GM21786 (cell line): ENCODE measurements around the gene TEX11.
A peak's percentile ranks its signal among the peaks of the same experiment; 100 is the strongest.
"Not testable (repeated sequence)": the region's sequence is repeated elsewhere in the genome, so short reads cannot be mapped to it uniquely, and the experiment has no call there.

ENCODE experiments used
- ATAC-seq: cut with Tn5 transposase; IDR thresholded peaks from one replicate; pipeline ENCODE4 v1.9.1; 2021; ENCODE audit not compliant: unreplicated experiment

TEX11 gene

DNA sequence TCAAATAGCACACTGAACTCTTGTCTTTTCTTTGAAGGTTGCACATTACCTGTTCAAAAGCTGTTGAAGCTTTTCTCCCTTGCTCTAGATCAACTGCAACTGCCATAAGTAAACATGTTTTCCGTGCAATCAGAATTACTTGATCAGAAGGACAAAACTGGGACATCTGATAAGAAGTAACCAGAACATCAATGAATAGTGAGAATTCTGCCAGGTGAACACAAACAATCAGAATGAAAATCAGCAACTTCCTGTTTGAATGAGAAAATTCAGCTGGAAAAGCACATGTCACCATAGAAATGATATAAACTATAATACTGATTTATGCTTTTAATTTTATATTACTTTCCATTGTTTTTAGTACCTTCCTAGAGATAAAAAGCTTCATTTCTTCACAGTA is 303.2 kb downstream of the TEX11 start:
- no peak for ATAC-seq

- ATAC-seq: no peak
These were observed 316.4 kb downstream of the TEX11 start for GRCh38 chrX:70592091-70592490.

GRCh38 chrX:70587158-70587557 is 321.4 kb downstream of the TEX11 start:
- not testable (repeated sequence) for ATAC-seq

GRCh38 chrX:70577442-70577841 is 331.1 kb downstream of the TEX11 start:
- no peak for ATAC-seq

DNA sequence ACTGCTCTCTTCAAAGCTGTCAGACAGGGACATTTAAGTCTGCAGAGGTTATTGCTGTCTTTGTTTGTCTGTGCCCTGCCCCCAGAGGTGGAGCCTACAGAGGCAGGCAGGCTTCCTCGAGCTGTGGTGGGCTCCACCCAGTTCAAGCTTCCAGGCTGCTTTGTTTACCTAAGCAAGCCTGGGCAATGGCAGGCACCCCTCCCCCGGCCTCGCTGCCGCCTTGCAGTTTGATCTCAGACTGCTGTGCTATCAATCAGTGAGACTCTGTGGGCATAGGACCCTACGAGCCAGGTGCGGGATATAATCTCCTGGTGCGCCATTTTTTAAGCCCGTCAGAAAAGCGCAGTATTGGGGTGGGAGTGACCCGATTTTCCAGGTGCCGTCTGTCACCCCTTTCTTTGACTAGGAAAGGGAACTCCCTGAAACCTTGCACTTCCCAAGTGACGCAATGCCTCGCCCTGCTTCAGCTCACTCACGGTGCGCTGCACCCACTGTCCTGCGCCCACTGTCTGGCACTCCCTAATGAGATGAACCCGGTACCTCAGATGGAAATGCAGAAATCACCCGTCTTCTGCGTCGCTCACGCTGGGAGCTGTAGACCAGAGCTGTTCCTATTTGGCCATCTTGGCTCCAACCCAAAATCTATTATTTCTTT is 338.5 kb downstream of the TEX11 start:
- not testable (repeated sequence) for ATAC-seq

DNA sequence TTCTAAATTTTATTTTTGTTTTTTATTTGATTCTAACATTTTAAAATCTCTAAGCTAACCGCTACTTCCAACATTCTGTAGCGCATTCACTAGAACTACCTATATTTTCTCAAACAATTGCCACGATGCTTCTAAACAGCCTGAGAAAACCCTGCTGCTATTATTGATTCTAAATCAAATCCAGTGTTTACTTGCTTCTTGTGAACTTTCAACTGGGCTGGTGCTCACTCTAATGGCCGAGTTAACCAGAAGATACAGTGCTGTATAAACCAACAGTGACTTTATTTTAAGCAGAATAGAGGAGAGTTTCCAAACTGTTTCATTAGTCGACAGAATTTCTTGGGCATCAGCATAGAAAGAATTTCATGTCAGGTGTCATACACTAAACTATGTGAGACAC is 353.6 kb downstream of the TEX11 start:
- ATAC-seq: no peak

DNA sequence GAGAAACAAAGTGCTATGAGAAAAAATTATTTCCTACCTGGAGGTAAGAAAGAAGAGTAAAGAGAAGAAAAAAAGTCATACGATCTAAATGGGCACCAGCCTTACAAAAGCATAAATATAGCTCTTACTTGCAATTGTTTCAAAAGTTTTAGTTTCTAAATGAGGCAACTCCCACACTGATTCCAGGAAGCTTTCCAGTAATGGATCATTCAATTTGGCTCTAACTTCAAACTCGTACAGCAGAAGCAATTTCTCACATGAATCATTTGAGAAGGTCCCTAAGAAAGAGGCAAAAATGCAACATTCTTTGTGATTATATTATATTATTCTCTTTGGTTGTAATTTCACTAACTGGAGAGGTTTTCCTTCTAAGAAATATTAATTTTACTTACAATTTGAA is 354.0 kb downstream of the TEX11 start:
- ATAC-seq: no peak

GRCh38 chrX:70554081-70554480 is 354.4 kb downstream of the TEX11 start:
- ATAC-seq: no peak

DNA sequence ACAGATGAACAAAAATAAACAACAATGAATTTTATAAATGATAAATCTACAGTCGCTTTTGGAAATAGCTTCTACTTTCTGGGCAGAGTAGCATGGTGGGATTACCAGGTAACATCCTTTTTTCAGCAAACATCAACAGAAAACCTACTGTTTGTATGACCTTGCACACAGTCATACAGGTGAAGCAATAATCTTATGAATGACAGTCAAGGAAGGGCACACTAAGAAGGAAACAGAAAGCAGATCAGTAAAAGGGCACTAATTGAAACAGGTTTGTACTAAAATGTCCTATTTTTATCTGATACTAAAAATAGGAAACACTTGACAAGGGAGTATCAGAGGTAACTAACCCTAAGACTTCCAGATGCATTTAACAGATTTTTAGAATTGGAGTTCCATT is 355.0 kb downstream of the TEX11 start:
- peak; percentile 80 for ATAC-seq

- no peak for ATAC-seq
These were observed 356.3 kb downstream of the TEX11 start for GRCh38 chrX:70552130-70552704.

- no peak for ATAC-seq
These were observed 359.1 kb downstream of the TEX11 start for GRCh38 chrX:70549429-70549828.

- ATAC-seq: no peak
These were observed 373.3 kb downstream of the TEX11 start for GRCh38 chrX:70535198-70535597.

DNA sequence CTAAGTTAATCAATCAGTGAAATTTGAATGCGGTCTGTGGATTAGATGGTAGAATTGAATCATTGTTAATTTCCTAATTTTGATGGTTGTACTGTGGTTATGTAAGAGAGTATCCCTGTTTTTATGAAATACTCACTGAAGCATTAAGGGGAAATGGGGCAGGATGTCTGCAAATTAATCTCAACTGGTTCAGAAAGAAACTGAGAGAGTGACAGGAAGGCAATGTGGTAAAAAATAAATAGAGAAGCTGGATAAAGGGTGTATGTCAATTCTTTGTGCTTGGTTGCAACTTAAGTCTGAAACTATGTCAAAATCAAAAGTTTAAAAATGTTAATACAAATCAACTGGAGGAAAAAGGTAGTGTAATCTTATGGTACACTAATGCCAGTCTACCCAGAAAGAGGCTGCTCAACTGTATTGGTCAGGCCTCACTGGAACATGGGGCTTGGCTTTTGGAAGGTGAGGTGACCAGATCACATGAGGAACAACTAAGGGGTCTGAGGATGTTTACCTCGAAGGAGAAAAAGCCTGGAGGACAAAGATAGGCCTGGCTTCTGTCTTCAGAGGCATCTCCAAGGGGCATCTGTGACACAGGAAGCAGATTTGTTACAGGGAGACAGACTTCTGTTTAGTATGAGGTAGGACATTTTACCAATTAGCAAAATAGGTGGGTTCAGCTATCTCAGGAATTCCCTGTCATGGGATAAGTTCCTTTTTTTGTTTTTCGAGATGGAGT is 380.7 kb downstream of the TEX11 start:
- no peak for ATAC-seq

GRCh38 chrX:70527053-70527452 is 381.5 kb downstream of the TEX11 start:
- ATAC-seq: no peak

DNA sequence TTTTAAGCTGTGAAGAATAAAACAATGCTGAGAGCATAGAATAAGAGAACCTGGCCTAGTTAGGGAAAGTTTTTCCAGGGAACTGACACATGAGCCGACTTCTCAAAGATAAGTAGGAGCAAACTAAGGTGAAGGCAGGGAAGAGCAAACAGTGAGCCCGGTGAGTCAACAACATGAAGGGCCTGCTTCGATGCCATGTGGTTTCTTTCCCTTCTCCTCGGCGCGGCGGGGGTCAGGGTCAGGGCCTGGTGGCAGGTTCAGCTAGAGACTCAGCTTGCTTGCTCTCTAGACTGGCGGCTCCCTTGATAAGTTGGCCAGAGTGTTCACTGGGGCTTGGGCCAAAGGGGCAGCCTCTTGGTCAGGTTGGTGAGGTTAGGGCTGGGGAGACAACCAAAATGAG is 382.8 kb downstream of the TEX11 start:
- ATAC-seq: no peak

DNA sequence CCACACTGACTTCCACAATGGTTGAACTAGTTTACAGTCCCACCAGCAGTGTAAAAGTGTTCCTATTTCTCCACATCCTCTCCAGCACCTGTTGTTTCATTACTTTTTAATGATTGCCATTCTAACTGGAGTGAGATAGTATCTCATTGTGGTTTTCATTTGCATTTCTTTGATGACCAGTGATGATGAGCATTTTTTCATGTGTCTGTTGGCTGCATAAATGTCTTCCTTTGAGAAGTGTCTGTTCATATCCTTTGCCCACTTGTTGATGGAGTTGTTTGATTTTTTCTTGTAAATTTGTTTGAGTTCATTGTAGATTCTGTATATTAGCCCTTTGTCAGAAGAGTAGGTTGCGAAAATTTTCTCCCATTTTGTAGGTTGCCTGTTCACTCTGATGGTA is 392.8 kb downstream of the TEX11 start:
- ATAC-seq: not testable (repeated sequence)

DNA sequence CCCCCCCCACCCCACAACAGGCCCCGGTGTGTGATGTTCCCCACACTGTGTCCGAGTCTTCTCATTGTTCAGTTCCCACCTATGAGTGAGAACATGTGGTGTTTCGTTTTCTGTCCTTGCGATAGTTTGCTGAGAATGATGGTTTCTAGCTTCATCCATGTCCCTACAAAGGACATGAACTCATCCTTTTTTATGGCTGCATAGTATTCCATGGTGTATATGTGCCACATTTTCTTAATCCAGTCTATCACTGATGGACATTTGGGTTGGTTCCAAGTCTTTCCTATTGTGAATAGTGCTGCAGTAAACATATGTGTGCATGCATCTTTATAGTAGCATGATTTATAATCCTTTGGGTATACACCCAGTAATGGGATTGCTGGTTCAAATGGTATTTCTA is 393.2 kb downstream of the TEX11 start:
- ATAC-seq: not testable (repeated sequence)

GRCh38 chrX:70509078-70509477 is 399.4 kb downstream of the TEX11 start:
- ATAC-seq: no peak

- ATAC-seq: peak; percentile 41
These were observed 400.1 kb downstream of the TEX11 start for GRCh38 chrX:70508296-70508911.

- ATAC-seq: no peak
These were observed 403.1 kb downstream of the TEX11 start for GRCh38 chrX:70505451-70505841.

- no peak for ATAC-seq
These were observed 403.6 kb downstream of the TEX11 start for GRCh38 chrX:70504772-70505450.
